HepG2 (cell line): ENCODE measurements around the gene TSPAN15. TPM values are rescaled to one million over a fixed set of nuclear protein-coding genes. Genes with fewer than 3 reads are reported as not detected.

ENCODE experiments used
- DDIT3 ChIP-seq: sonication (generic); formaldehyde crosslinking; IDR thresholded peaks from 2 replicates; pipeline ENCODE4 v1.4.0; 2020; ENCODE audit warnings: mild to moderate bottlenecking, missing genetic modification reagents
- ELF1 ChIP-seq: sonication (generic); formaldehyde crosslinking; IDR thresholded peaks from 2 replicates; pipeline ENCODE4 v1.4.0; 2020; ENCODE audit warnings: missing genetic modification reagents
- FOXA1 ChIP-seq, 2 experiments: fragments of 450-650 bp in 1 of 2; sonication (generic) in 1 of 2; formaldehyde crosslinking in 1 of 2; IDR thresholded peaks; 2 replicates each; pipeline versions ENCODE4 v1.4.0 to v1.6.1; 2016 to 2020; ENCODE audit warnings: missing genetic modification reagents in 1 of 2
- GABPA ChIP-seq, 2 experiments: IDR thresholded peaks; 2 replicates each; pipeline ENCODE4 v1.6.1; 2011 to 2016; ENCODE audit warnings: low read depth in 2 of 2, low read length in 1 of 2, missing biosample characterization in 1 of 2, missing genetic modification characterization in 1 of 2
- GTF2F1 ChIP-seq: fragments of 150-350 bp; IDR thresholded peaks from 2 replicates; pipeline ENCODE4 v1.6.1; 2014; ENCODE audit warnings: low read length
- ISL2 ChIP-seq: sonication (generic); formaldehyde crosslinking; IDR thresholded peaks from 2 replicates; pipeline ENCODE4 v1.5.0; 2020; ENCODE audit warnings: missing genetic modification reagents
- JUND ChIP-seq: sonication (generic); formaldehyde crosslinking; IDR thresholded peaks from 2 replicates; pipeline ENCODE4 v1.8.0; 2022; ENCODE audit warnings: mild to moderate bottlenecking, missing genetic modification reagents
- KLF15 ChIP-seq: sonication (generic); formaldehyde crosslinking; IDR thresholded peaks from 2 replicates; pipeline ENCODE4 v1.8.1; 2023; ENCODE audit warnings: borderline replicate concordance, mild to moderate bottlenecking, inconsistent platforms, missing genetic modification reagents, mixed read lengths
- MXD4 ChIP-seq: IDR thresholded peaks from 2 replicates; pipeline ENCODE4 v1.6.1; 2016; ENCODE audit warnings: mild to moderate bottlenecking, missing biosample characterization, missing genetic modification reagents
- MZF1 ChIP-seq: sonication (generic); formaldehyde crosslinking; IDR thresholded peaks from 2 replicates; pipeline ENCODE4 v1.8.1; 2023; ENCODE audit warnings: mild to moderate bottlenecking, missing genetic modification reagents, borderline replicate concordance
- SMAD1 ChIP-seq: sonication (generic); formaldehyde crosslinking; IDR thresholded peaks from 2 replicates; pipeline ENCODE4 v1.4.0; 2020; ENCODE audit warnings: missing genetic modification reagents, low read depth, mild to moderate bottlenecking, borderline replicate concordance
- TIGD3 ChIP-seq: sonication (generic); formaldehyde crosslinking; IDR thresholded peaks from 2 replicates; pipeline ENCODE4 v1.5.1; 2020; ENCODE audit warnings: mild to moderate bottlenecking, missing genetic modification reagents, borderline replicate concordance
- YEATS4 ChIP-seq: sonication (generic); formaldehyde crosslinking; IDR thresholded peaks from 2 replicates; pipeline ENCODE4 v1.4.0; 2020; ENCODE audit warnings: missing genetic modification reagents, borderline replicate concordance
- ZFP1 ChIP-seq: IDR thresholded peaks from 2 replicates; pipeline ENCODE4 v1.6.1; 2016
- ZMYM3 ChIP-seq: sonication (generic); formaldehyde crosslinking; IDR thresholded peaks from 2 replicates; pipeline ENCODE4 v1.5.1; 2020; ENCODE audit warnings: mild to moderate bottlenecking, missing genetic modification reagents
- ZNF205 ChIP-seq: IDR thresholded peaks from 2 replicates; pipeline ENCODE4 v1.6.1; 2018; ENCODE audit warnings: missing biosample characterization, missing genetic modification reagents
- ZNF230 ChIP-seq: sonication (generic); formaldehyde crosslinking; IDR thresholded peaks from 2 replicates; pipeline ENCODE4 v1.4.0; 2020; ENCODE audit warnings: mild to moderate bottlenecking, missing genetic modification reagents
- ZNF558 ChIP-seq: sonication (generic); formaldehyde crosslinking; IDR thresholded peaks from 2 replicates; pipeline ENCODE4 v1.9.0; 2022; ENCODE audit warnings: mild to moderate bottlenecking, missing genetic modification reagents, borderline replicate concordance
- ZNF574 ChIP-seq: sonication (generic); formaldehyde crosslinking; IDR thresholded peaks from 2 replicates; pipeline ENCODE4 v1.4.0; 2020; ENCODE audit warnings: missing genetic modification reagents
- ZNF687 ChIP-seq: sonication (generic); formaldehyde crosslinking; IDR thresholded peaks from 2 replicates; pipeline ENCODE4 v1.5.1; 2020; ENCODE audit warnings: mild to moderate bottlenecking, missing genetic modification reagents, moderate library complexity
- ZNF773 ChIP-seq: sonication (generic); formaldehyde crosslinking; IDR thresholded peaks from 2 replicates; pipeline ENCODE4 v1.4.0; 2020; ENCODE audit warnings: missing genetic modification reagents, borderline replicate concordance
- polyA plus RNA-seq, 8 experiments: library from polyadenylated mRNA; depleted of rRNA in 3 of 8; stranded (reverse) in 7 of 8; unstranded in 1 of 8; fragments of >200 nt; fragmentation: Illumina TruSeq in 4 of 8; extraction: Trizol in 4 of 8; gene quantifications; 2 replicates each; pipeline versions ENCODE4 v1.2.1 to v1.2.3, GENCODE V29; 2011 to 2016; ENCODE audit warnings: low read depth in 4 of 8, missing spikeins in 1 of 8, mixed read lengths in 1 of 8; ENCODE audit not compliant: insufficient read depth in 1 of 8
- total RNA-seq, 5 experiments: library from RNA; depleted of rRNA; stranded (reverse); fragments of >200 nt; fragmentation: Illumina TruSeq; extraction: Trizol; gene quantifications; 2 replicates each; pipeline ENCODE4 v1.2.3, GENCODE V29; 2016; ENCODE audit warnings: low read depth in 1 of 5

The TSPAN15 gene
- total and polyA plus RNA-seq, 2 of the 13 experiments (the other 11 are each of a cell fraction or from before 2014, with no cell fraction given): 0.27 to 3.2 TPM

- TF ChIP-seq ZNF574 (CRISPR knock-in tag) (peak; percentile 65), ZNF205 (CRISPR knock-in tag) (peak; percentile 89), KLF15 (no peak), GABPA (IDR thresholded peaks at IDR 0.05; ENCODE audit: low read depth, low read length) (no peak), GABPA (CRISPR knock-in tag; IDR thresholded peaks at IDR 0.05; ENCODE audit: low read depth) (peak; percentile 42; the same call in 1 of the 2 replicates), MZF1 (CRISPR knock-in tag) (no peak), SMAD1 (CRISPR knock-in tag) (no peak), ZNF230 (no peak), ZFP1 (CRISPR knock-in tag) (no peak), JUND (CRISPR knock-in tag) (0 out of 2 replicates have a peak, but pooled peaks have one; percentile 19), ZNF773 (CRISPR knock-in tag) (no peak), FOXA1 (IDR thresholded peaks at IDR 0.05) (no peak), FOXA1 (CRISPR knock-in tag; IDR thresholded peaks at IDR 0.05) (peak; percentile 96), ISL2 (CRISPR knock-in tag) (0 out of 2 replicates have a peak, but pooled peaks have one; percentile 55), YEATS4 (0 out of 2 replicates have a peak, but pooled peaks have one; percentile 35), TIGD3 (CRISPR knock-in tag) (no peak), MXD4 (CRISPR knock-in tag) (peak; percentile 65; the same call in 1 of the 2 replicates), GTF2F1 (no peak), ELF1 (no peak), DDIT3 (CRISPR knock-in tag) (no peak), ZNF687 (CRISPR knock-in tag) (no peak), ZMYM3 (CRISPR knock-in tag) (peak; percentile 80), ZNF558 (CRISPR knock-in tag) (no peak)
These were observed 25.6 kb upstream of the TSPAN15 start (continued) for GRCh38 chr10:69425511-69426298.
